Measurements from ENCODE around the gene LGR6.

The LGR6 gene

GRCh38 chr1:202229376-202229775 lies 35.8 kb downstream of the LGR6 start:
- Histone ChIP-seq H3K27ac (no peak overlapping the region), H3K4me3 (ENCODE audit: low read depth, low read length) (no peak overlapping the region), H3K36me3 (replicated peaks) (no peaks in the 10 kb centered on the region), H3K27me3 (replicated peaks) (peaks cover 6% of the 10 kb centered on the region)
- no peak for TF ChIP-seq CTCF (IDR thresholded peaks at IDR 0.05; ENCODE audit: low read depth, low read length, missing control alignments)
- in situ Hi-C loops (cut with HindIII; ENCODE audit: low pct_ligation_motif_present, low sequenced_read_pairs), result no loop called here
- no peak for DNase-seq

DNA sequence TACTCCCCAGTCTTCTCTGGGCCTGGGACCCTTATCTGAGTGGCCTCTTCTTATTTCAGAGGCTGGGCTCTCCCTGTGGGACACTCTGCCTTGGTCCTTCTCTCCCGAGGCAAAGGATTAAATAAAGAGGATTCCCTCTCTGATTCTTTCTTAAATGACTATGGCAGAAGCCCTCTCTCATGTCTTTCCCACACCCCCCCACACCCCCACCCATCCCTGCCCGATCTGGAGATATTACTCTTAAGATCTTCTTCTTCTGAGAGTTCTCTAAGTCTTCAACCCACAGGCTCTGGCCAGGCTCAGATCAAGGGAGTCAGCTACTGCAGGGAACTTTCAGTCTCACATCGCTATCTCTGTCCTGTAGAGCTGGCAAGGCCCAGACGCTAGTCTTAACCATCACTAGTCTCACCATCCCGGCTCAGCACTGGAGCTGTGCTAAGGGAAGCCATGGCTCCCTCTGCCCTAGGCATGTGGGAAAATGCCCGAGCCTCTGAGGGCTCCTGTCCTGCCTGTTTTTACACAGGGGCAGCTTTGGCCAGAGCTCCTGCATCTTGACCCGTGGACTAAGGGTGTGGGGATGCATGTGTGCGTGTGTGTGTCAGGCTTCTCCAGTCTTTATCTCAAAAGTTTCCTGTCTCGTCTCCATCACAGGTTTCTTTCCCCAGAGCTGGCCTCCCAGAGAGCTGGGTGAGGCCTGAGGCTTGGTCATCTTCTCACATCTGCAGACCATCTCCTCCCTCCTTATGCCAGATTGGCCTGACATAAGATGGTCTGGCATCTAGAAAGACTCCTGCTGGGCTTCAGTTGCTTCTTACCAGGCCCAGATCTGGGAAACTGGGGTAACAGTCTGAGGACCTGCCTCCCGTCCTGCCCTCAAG lies 36.7 kb downstream of the LGR6 start:
- no peak for DNase-seq
- no peak for TF ChIP-seq CTCF (IDR thresholded peaks at IDR 0.05; ENCODE audit: low read depth, low read length, missing control alignments)

DNA sequence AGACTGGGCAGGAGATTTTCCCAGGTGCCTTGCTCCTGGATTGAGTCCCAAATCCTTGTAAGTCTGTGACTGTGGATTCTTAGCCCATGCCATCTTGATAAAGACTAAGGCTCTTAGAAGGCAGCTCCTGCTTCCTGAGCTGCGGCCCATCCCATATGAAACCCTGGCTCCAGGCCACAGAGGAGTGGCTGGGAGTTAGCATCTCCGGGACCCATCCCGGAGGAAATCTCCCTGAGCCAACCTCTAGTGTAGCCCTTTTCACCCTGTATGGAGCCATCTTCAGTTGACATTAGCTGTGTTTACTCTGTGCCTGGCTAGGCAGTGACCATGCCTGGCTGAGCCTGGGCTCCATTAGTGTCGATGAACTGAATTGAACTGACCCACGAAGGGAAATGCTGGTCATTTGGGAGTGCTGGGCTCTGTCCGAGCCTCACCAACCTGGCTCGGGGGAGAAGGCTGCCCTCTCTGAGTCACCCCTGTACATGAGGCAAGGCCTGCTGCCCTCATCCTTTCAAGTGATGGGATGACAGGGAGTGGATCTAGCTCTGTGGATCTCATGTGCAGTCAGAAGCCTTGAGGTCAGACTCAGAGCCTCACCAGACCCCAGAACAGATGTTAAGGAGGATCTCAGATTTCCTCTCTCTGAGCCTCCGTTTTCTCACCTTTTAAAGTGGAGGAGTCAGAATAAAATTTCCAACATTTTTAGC lies 37.5 kb downstream of the LGR6 start:
- DNase-seq, result no peak
- Histone ChIP-seq H3K4me3 (ENCODE audit: low read depth, low read length) (no peak overlapping the region), H3K27me3 (replicated peaks) (no peaks in the 10 kb centered on the region), H3K27ac (no peak overlapping the region), H3K36me3 (replicated peaks) (no peaks in the 10 kb centered on the region)
- in situ Hi-C loops (cut with HindIII; ENCODE audit: low pct_ligation_motif_present, low sequenced_read_pairs), result no loop called here
- no peak for TF ChIP-seq CTCF (IDR thresholded peaks at IDR 0.05; ENCODE audit: low read depth, low read length, missing control alignments)

More for the DNA sequence above, 36.7 kb downstream of the LGR6 start:
- Histone ChIP-seq H3K36me3 (replicated peaks) (no peaks in the 10 kb centered on the region), H3K4me3 (ENCODE audit: low read depth, low read length) (no peak overlapping the region), H3K27me3 (replicated peaks) (peaks cover 5% of the 10 kb centered on the region), H3K27ac (no peak overlapping the region)
- in situ Hi-C loops (cut with HindIII; ENCODE audit: low pct_ligation_motif_present, low sequenced_read_pairs), result no loop called here

DNA sequence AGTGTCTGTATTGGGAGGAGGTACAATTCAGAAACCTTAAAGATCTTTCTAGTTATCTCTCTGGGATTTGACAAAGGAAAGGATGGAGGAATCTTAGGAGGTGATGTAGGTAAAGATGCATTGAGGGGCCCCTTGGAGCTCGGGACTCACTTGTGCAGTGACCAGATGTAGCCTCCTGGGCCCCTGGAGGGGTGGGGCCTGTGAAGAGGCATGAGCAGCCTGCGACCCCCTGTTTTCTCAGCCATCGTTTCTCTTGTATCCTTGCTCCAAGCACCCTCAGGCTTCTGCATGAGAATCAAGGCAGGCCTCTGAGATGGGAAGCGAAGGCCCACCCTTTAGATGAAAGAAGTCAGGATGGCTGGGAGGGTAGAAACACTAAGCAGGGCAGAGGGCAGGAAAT lies 39.6 kb downstream of the LGR6 start:
- Histone ChIP-seq H3K36me3 (replicated peaks) (no peaks in the 10 kb centered on the region), H3K27ac (no peak overlapping the region), H3K27me3 (replicated peaks) (no peaks in the 10 kb centered on the region), H3K4me3 (ENCODE audit: low read depth, low read length) (no peak overlapping the region)
- no peak for DNase-seq
- no peak for TF ChIP-seq CTCF (IDR thresholded peaks at IDR 0.05; ENCODE audit: low read depth, low read length, missing control alignments)
- in situ Hi-C loops (cut with HindIII; ENCODE audit: low pct_ligation_motif_present, low sequenced_read_pairs), result no loop called here

GRCh38 chr1:202233804-202234203 lies 40.2 kb downstream of the LGR6 start:
- Histone ChIP-seq H3K4me3 (ENCODE audit: low read depth, low read length) (no peak overlapping the region), H3K27ac (no peak overlapping the region), H3K36me3 (replicated peaks) (no peaks in the 10 kb centered on the region), H3K27me3 (replicated peaks) (no peaks in the 10 kb centered on the region)
- DNase-seq, result no peak
- TF ChIP-seq CTCF (IDR thresholded peaks at IDR 0.05; ENCODE audit: low read depth, low read length, missing control alignments), result no peak
- in situ Hi-C loops (cut with HindIII; ENCODE audit: low pct_ligation_motif_present, low sequenced_read_pairs), result no loop called here
